GM12878 (cell line): Measurements from ENCODE around the gene LRP1.

Experiments used
- CEBPB ChIP-seq, 2 experiments: fragments of 150-350 bp in 1 of 2; IDR thresholded peaks; 2 replicates each; pipeline ENCODE4 v1.6.1; 2012 to 2014; ENCODE audit warnings: low read depth in 2 of 2, low read length in 2 of 2, borderline replicate concordance in 1 of 2, inconsistent platforms in 1 of 2
- HDAC6 ChIP-seq: fragments of 200-600 bp; sonication (generic); IDR thresholded peaks from one replicate; pipeline ENCODE4 v1.8.0; 2017; ENCODE audit warnings: antibody characterized with exemption; ENCODE audit not compliant: unreplicated experiment
- MTA2 ChIP-seq: fragments of 450-650 bp; IDR thresholded peaks from 2 replicates; pipeline ENCODE4 v1.6.1; 2016; ENCODE audit warnings: low read depth, mild to moderate bottlenecking, moderate library complexity
- POLR2AphosphoS5 ChIP-seq: IDR thresholded peaks from 2 replicates; pipeline ENCODE4 v1.6.1; 2011; ENCODE audit warnings: mild to moderate bottlenecking, low read length, inconsistent platforms
- RBBP5 ChIP-seq: fragments of 200-600 bp; sonication (generic); conservative IDR thresholded peaks from 2 replicates; pipeline ENCODE4 v1.6.1; 2016
- TCF3 ChIP-seq: IDR thresholded peaks from 2 replicates; pipeline ENCODE4 v1.6.1; 2012; ENCODE audit warnings: low read depth, mild to moderate bottlenecking, low read length, borderline replicate concordance; ENCODE audit not compliant: insufficient read depth
- ZNF274 ChIP-seq: IDR thresholded peaks from one replicate; pipeline ENCODE4 v1.8.0; 2011; ENCODE audit not compliant: insufficient read length, insufficient read depth
- ZNF384 ChIP-seq: IDR thresholded peaks from 2 replicates; pipeline ENCODE4 v1.6.1; 2012; ENCODE audit warnings: low read depth, mild to moderate bottlenecking, low read length, improper control_type of control experiment, borderline replicate concordance
- TF ChIP-seq, protein P1 (sequence below), 3 experiments: IDR thresholded peaks in 2 of 3; conservative IDR thresholded peaks in 1 of 3; 2 replicates each; pipeline ENCODE4 v1.5.1; 2011; ENCODE audit warnings: low read depth in 3 of 3, low read length in 3 of 3, mild to moderate bottlenecking in 3 of 3, control low read depth in 2 of 3, moderate library complexity in 2 of 3, inconsistent platforms in 1 of 3, mixed read lengths in 1 of 3; ENCODE audit not compliant: control insufficient read depth in 2 of 3, insufficient read depth in 1 of 3; ENCODE audit errors: extremely low read depth in 1 of 3
- TF ChIP-seq, protein P2 (sequence below): IDR thresholded peaks from 2 replicates; pipeline ENCODE4 v1.6.1; 2012; ENCODE audit warnings: mild to moderate bottlenecking, low read depth, low read length
- TF ChIP-seq, protein P3 (sequence below): IDR thresholded peaks from 2 replicates; pipeline ENCODE4 v1.6.1; 2011; ENCODE audit warnings: low read depth, low read length, improper control_type of control experiment, borderline replicate concordance
- TF ChIP-seq, protein P4 (sequence below): fragments of 450-650 bp; IDR thresholded peaks from 2 replicates; pipeline ENCODE4 v1.6.1; 2017; ENCODE audit warnings: mild to moderate bottlenecking

DNA sequence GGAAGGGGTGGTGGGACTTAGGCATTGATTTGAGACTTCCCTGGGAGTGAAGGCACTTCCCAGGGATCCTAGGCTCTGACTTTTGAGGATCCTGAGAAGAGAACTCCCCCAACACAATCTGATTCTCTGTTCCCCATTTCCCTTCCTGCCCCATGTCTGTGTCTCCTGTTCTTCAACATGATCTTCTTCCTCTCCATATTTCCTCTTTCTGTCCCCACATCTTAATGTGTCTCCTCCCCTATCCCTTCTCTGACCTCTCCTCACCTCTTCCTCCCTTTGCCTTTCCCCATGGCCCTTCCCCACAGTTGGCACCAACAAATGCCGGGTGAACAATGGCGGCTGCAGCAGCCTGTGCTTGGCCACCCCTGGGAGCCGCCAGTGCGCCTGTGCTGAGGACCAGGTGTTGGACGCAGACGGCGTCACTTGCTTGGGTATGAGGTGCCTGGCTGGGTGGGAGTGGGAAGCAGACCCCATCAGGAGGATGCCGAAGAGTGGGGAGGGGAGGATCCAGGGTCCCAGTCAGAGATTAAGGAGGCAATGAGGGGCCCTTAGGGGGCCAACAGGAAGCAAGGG is 34.4 kb downstream of the LRP1 start:
- no peak for TF ChIP-seq HDAC6
- TF ChIP-seq, protein P1, sequence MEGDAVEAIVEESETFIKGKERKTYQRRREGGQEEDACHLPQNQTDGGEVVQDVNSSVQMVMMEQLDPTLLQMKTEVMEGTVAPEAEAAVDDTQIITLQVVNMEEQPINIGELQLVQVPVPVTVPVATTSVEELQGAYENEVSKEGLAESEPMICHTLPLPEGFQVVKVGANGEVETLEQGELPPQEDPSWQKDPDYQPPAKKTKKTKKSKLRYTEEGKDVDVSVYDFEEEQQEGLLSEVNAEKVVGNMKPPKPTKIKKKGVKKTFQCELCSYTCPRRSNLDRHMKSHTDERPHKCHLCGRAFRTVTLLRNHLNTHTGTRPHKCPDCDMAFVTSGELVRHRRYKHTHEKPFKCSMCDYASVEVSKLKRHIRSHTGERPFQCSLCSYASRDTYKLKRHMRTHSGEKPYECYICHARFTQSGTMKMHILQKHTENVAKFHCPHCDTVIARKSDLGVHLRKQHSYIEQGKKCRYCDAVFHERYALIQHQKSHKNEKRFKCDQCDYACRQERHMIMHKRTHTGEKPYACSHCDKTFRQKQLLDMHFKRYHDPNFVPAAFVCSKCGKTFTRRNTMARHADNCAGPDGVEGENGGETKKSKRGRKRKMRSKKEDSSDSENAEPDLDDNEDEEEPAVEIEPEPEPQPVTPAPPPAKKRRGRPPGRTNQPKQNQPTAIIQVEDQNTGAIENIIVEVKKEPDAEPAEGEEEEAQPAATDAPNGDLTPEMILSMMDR (IDR thresholded peaks at IDR 0.05 in 2 of 3, conservative IDR thresholded peaks at IDR 0.05 in 1 of 3; ENCODE audit: control insufficient read depth in 2 of 3, extremely low read depth in 1 of 3, insufficient read depth in 1 of 3, low read depth in 3 of 3, low read length in 3 of 3) = no peak
- TF ChIP-seq, protein P2, sequence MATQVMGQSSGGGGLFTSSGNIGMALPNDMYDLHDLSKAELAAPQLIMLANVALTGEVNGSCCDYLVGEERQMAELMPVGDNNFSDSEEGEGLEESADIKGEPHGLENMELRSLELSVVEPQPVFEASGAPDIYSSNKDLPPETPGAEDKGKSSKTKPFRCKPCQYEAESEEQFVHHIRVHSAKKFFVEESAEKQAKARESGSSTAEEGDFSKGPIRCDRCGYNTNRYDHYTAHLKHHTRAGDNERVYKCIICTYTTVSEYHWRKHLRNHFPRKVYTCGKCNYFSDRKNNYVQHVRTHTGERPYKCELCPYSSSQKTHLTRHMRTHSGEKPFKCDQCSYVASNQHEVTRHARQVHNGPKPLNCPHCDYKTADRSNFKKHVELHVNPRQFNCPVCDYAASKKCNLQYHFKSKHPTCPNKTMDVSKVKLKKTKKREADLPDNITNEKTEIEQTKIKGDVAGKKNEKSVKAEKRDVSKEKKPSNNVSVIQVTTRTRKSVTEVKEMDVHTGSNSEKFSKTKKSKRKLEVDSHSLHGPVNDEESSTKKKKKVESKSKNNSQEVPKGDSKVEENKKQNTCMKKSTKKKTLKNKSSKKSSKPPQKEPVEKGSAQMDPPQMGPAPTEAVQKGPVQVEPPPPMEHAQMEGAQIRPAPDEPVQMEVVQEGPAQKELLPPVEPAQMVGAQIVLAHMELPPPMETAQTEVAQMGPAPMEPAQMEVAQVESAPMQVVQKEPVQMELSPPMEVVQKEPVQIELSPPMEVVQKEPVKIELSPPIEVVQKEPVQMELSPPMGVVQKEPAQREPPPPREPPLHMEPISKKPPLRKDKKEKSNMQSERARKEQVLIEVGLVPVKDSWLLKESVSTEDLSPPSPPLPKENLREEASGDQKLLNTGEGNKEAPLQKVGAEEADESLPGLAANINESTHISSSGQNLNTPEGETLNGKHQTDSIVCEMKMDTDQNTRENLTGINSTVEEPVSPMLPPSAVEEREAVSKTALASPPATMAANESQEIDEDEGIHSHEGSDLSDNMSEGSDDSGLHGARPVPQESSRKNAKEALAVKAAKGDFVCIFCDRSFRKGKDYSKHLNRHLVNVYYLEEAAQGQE = no peak
- TF ChIP-seq ZNF384 = no peak
- no peak for TF ChIP-seq TCF3
- TF ChIP-seq POLR2AphosphoS5 = no peak
- TF ChIP-seq MTA2 = no peak
- TF ChIP-seq CEBPB (IDR thresholded peaks at IDR 0.05; ENCODE audit: borderline replicate concordance in 1 of 2, low read depth in 2 of 2, low read length in 2 of 2) = no peak
- no peak for TF ChIP-seq ZNF274
- TF ChIP-seq, protein P3, sequence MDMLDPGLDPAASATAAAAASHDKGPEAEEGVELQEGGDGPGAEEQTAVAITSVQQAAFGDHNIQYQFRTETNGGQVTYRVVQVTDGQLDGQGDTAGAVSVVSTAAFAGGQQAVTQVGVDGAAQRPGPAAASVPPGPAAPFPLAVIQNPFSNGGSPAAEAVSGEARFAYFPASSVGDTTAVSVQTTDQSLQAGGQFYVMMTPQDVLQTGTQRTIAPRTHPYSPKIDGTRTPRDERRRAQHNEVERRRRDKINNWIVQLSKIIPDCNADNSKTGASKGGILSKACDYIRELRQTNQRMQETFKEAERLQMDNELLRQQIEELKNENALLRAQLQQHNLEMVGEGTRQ = no peak
- TF ChIP-seq, protein P4, sequence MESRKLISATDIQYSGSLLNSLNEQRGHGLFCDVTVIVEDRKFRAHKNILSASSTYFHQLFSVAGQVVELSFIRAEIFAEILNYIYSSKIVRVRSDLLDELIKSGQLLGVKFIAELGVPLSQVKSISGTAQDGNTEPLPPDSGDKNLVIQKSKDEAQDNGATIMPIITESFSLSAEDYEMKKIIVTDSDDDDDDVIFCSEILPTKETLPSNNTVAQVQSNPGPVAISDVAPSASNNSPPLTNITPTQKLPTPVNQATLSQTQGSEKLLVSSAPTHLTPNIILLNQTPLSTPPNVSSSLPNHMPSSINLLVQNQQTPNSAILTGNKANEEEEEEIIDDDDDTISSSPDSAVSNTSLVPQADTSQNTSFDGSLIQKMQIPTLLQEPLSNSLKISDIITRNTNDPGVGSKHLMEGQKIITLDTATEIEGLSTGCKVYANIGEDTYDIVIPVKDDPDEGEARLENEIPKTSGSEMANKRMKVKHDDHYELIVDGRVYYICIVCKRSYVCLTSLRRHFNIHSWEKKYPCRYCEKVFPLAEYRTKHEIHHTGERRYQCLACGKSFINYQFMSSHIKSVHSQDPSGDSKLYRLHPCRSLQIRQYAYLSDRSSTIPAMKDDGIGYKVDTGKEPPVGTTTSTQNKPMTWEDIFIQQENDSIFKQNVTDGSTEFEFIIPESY = no peak
- no peak for TF ChIP-seq RBBP5
